Mesendoderm (in vitro differentiated cells): ENCODE data around the gene KLHL29.

Experiments
- DNase-seq: peaks from one replicate; pipeline ENCODE4 v3.0.0; 2013
- H2AK5ac ChIP-seq: 2 replicates; pipeline ENCODE4 v1.6.1; 2013; ENCODE audit warnings: low read length, inconsistent platforms
- H2BK120ac ChIP-seq: 2 replicates; pipeline ENCODE4 v1.6.1; 2013; ENCODE audit warnings: low read depth, mild to moderate bottlenecking, low read length, moderate library complexity, mixed read lengths
- H2BK15ac ChIP-seq: replicated peaks from 2 replicates; pipeline ENCODE4 v1.6.1; 2013; ENCODE audit warnings: low read depth, mild to moderate bottlenecking, moderate library complexity
- H2BK5ac ChIP-seq: 2 replicates; pipeline ENCODE4 v1.6.1; 2013; ENCODE audit warnings: low read length, inconsistent platforms
- H3K18ac ChIP-seq: 2 replicates; pipeline ENCODE4 v1.6.1; 2013; ENCODE audit warnings: mild to moderate bottlenecking, low read length, mixed read lengths
- H3K23ac ChIP-seq: one replicate; pipeline ENCODE4 v1.6.1; 2013; ENCODE audit warnings: low read length
- H3K27ac ChIP-seq: 2 replicates; pipeline ENCODE4 v1.5.1; 2013; ENCODE audit warnings: low read depth, mild to moderate bottlenecking, inconsistent platforms, low read length, moderate library complexity
- H3K27me3 ChIP-seq: 2 replicates; pipeline ENCODE4 v1.6.1; 2013; ENCODE audit warnings: low read length, control low read depth, mild to moderate bottlenecking, inconsistent platforms; ENCODE audit not compliant: insufficient read depth, poor library complexity
- H3K36me3 ChIP-seq: 2 replicates; pipeline ENCODE4 v1.6.1; 2013; ENCODE audit warnings: low read length, inconsistent platforms; ENCODE audit not compliant: control insufficient read depth, insufficient read depth
- H3K4ac ChIP-seq: one replicate; pipeline ENCODE4 v1.6.1; 2013; ENCODE audit warnings: low read depth, mild to moderate bottlenecking, low read length, moderate library complexity
- H3K4me1 ChIP-seq: 2 replicates; pipeline ENCODE4 v1.6.1; 2013; ENCODE audit warnings: low read depth, low read length, inconsistent platforms; ENCODE audit not compliant: control insufficient read depth
- H3K4me2 ChIP-seq: 2 replicates; pipeline ENCODE4 v1.6.1; 2013; ENCODE audit warnings: low read length
- H3K4me3 ChIP-seq: 2 replicates; pipeline ENCODE4 v1.5.1; 2013; ENCODE audit warnings: mild to moderate bottlenecking, low read length
- H3K56ac ChIP-seq: one replicate; pipeline ENCODE4 v1.6.1; 2013; ENCODE audit warnings: low read length
- H3K79me1 ChIP-seq: 2 replicates; pipeline ENCODE4 v1.6.1; 2013; ENCODE audit warnings: low read length, inconsistent platforms
- H3K79me2 ChIP-seq: 2 replicates; pipeline ENCODE4 v1.6.1; 2013; ENCODE audit warnings: mild to moderate bottlenecking, low read length; ENCODE audit not compliant: control insufficient read depth, insufficient read depth
- H3K9ac ChIP-seq: 2 replicates; pipeline ENCODE4 v1.6.1; 2013; ENCODE audit warnings: low read length, inconsistent platforms
- H4K5ac ChIP-seq: one replicate; pipeline ENCODE4 v1.6.1; 2013; ENCODE audit warnings: low read length
- H4K8ac ChIP-seq: one replicate; pipeline ENCODE4 v1.6.1; 2013; ENCODE audit warnings: low read depth, mild to moderate bottlenecking, control low read depth, low read length, moderate library complexity
- WGBS: extraction: QIAGEN DNeasy Blood & Tissue Kit; methylation state at CpG from one replicate; pipeline ENCODE4 v1.1.7; 2013; ENCODE audit warnings: low lambda C conversion rate, missing lambda C conversion rate; ENCODE audit not compliant: insufficient coverage; ENCODE audit errors: extremely low coverage; 5-methylcytosine and 5-hydroxymethylcytosine counted together

Gene KLHL29

GRCh38 chr2:23677836-23678235 is 292.9 kb downstream of the KLHL29 start:
- Histone ChIP-seq H3K4me2 (no peak overlapping the region), H2AK5ac (no peak overlapping the region), H4K8ac (no peak overlapping the region), H3K4ac (no peak overlapping the region), H4K5ac (no peak overlapping the region), H3K18ac (no peak overlapping the region), H3K4me3 (no peak overlapping the region), H2BK15ac (no peak overlapping the region), H3K27ac (no peak overlapping the region), H3K27me3 (no peaks in the 10 kb centered on the region), H2BK5ac (no peak overlapping the region), H3K4me1 (no peaks in the 10 kb centered on the region), H3K79me1 (no peaks in the 10 kb centered on the region), H3K79me2 (no peaks in the 10 kb centered on the region), H2BK120ac (no peak overlapping the region), H3K23ac (no peak overlapping the region), H3K36me3 (no peaks in the 10 kb centered on the region), H3K56ac (no peak overlapping the region), H3K9ac (no peak overlapping the region)
- no peak for DNase-seq
- WGBS = no CpG with 5 or more reads among the region's 2 CpGs

- Histone ChIP-seq H3K4me2 (no peak overlapping the region), H3K4me3 (no peak overlapping the region), H3K23ac (no peak overlapping the region), H3K79me2 (no peaks in the 10 kb centered on the region), H3K4ac (no peak overlapping the region), H4K8ac (no peak overlapping the region), H4K5ac (no peak overlapping the region), H3K27me3 (no peaks in the 10 kb centered on the region), H2AK5ac (no peak overlapping the region), H3K18ac (no peak overlapping the region), H2BK15ac (no peak overlapping the region), H3K4me1 (no peaks in the 10 kb centered on the region), H2BK120ac (no peak overlapping the region), H3K56ac (no peak overlapping the region), H3K36me3 (no peaks in the 10 kb centered on the region), H3K9ac (no peak overlapping the region), H3K79me1 (no peaks in the 10 kb centered on the region), H3K27ac (no peak overlapping the region), H2BK5ac (no peak overlapping the region)
- DNase-seq = no peak
- WGBS = no CpG with 5 or more reads among the region's 1 CpG
Measured at GRCh38 chr2:23679044-23679443, 294.1 kb downstream of the KLHL29 start.

GRCh38 chr2:23680951-23681350 is 296.0 kb downstream of the KLHL29 start:
- Histone ChIP-seq H3K79me2 (no peaks in the 10 kb centered on the region), H2AK5ac (no peak overlapping the region), H3K4ac (no peak overlapping the region), H3K4me2 (no peak overlapping the region), H3K4me1 (no peaks in the 10 kb centered on the region), H3K36me3 (no peaks in the 10 kb centered on the region), H3K18ac (no peak overlapping the region), H2BK5ac (no peak overlapping the region), H4K5ac (no peak overlapping the region), H3K56ac (no peak overlapping the region), H3K79me1 (no peaks in the 10 kb centered on the region), H3K9ac (no peak overlapping the region), H3K4me3 (no peak overlapping the region), H2BK15ac (no peak overlapping the region), H3K27me3 (no peaks in the 10 kb centered on the region), H2BK120ac (no peak overlapping the region), H3K27ac (no peak overlapping the region), H3K23ac (no peak overlapping the region), H4K8ac (no peak overlapping the region)
- DNase-seq = no peak
- WGBS = no CpG with 5 or more reads among the region's 8 CpGs

- Histone ChIP-seq H4K8ac (no peak overlapping the region), H3K4me2 (no peak overlapping the region), H2BK120ac (no peak overlapping the region), H3K36me3 (no peaks in the 10 kb centered on the region), H3K56ac (no peak overlapping the region), H3K23ac (no peak overlapping the region), H3K4ac (no peak overlapping the region), H3K27me3 (no peaks in the 10 kb centered on the region), H3K79me2 (no peaks in the 10 kb centered on the region), H2BK15ac (no peak overlapping the region), H3K79me1 (no peaks in the 10 kb centered on the region), H3K9ac (no peak overlapping the region), H3K27ac (no peak overlapping the region), H2BK5ac (no peak overlapping the region), H2AK5ac (no peak overlapping the region), H4K5ac (no peak overlapping the region), H3K4me1 (no peaks in the 10 kb centered on the region), H3K4me3 (no peak overlapping the region), H3K18ac (no peak overlapping the region)
- no CpG with 5 or more reads among the region's 15 CpGs for WGBS
- no peak for DNase-seq
Measured at GRCh38 chr2:23681356-23682140, 296.6 kb downstream of the KLHL29 start.

GRCh38 chr2:23682481-23682880 is 297.5 kb downstream of the KLHL29 start:
- WGBS = no CpG with 5 or more reads among the region's 11 CpGs

GRCh38 chr2:23683001-23683400 is 298.0 kb downstream of the KLHL29 start:
- no peaks in the 10 kb centered on the region for H3K79me1 ChIP-seq
- no peak overlapping the region for H3K4me2 ChIP-seq
- no peak overlapping the region for H3K18ac ChIP-seq
- H3K4ac ChIP-seq = no peak overlapping the region
- H2BK5ac ChIP-seq = no peak overlapping the region
- H2AK5ac ChIP-seq = no peak overlapping the region
- H3K4me1 ChIP-seq = no peaks in the 10 kb centered on the region
- H4K8ac ChIP-seq = no peak overlapping the region
- no peak overlapping the region for H4K5ac ChIP-seq
- H2BK120ac ChIP-seq = no peak overlapping the region
- no peak overlapping the region for H3K23ac ChIP-seq
- H2BK15ac ChIP-seq = no peak overlapping the region
- H3K4me3 ChIP-seq = no peak overlapping the region
- DNase-seq = no peak
- no CpG with 5 or more reads among the region's 7 CpGs for WGBS
- H3K79me2 ChIP-seq = no peaks in the 10 kb centered on the region
- no peak overlapping the region for H3K9ac ChIP-seq
- no peak overlapping the region for H3K56ac ChIP-seq
- H3K36me3 ChIP-seq = no peaks in the 10 kb centered on the region
- no peak overlapping the region for H3K27ac ChIP-seq
- H3K27me3 ChIP-seq = no peaks in the 10 kb centered on the region

More at GRCh38 chr2:23682481-23682880, 297.5 kb downstream of the KLHL29 start:
- Histone ChIP-seq H2AK5ac (no peak overlapping the region), H3K27ac (no peak overlapping the region), H3K79me2 (no peaks in the 10 kb centered on the region), H3K23ac (no peak overlapping the region), H4K5ac (no peak overlapping the region), H3K4ac (no peak overlapping the region), H3K56ac (no peak overlapping the region), H3K79me1 (no peaks in the 10 kb centered on the region), H3K36me3 (no peaks in the 10 kb centered on the region), H3K27me3 (no peaks in the 10 kb centered on the region), H2BK5ac (no peak overlapping the region), H3K9ac (no peak overlapping the region), H3K4me2 (no peak overlapping the region), H2BK120ac (no peak overlapping the region), H2BK15ac (no peak overlapping the region), H3K4me1 (no peaks in the 10 kb centered on the region), H4K8ac (no peak overlapping the region), H3K18ac (no peak overlapping the region), H3K4me3 (no peak overlapping the region)
- no peak for DNase-seq
